HepG2 (cell line): ENCODE results near the gene CLCN1. TPM values are rescaled to one million over a fixed set of nuclear protein-coding genes. Genes with fewer than 3 reads are reported as not detected.
A peak's percentile ranks its signal among the peaks of the same experiment; 100 is the strongest.

Experiments
- AGO2 ChIP-seq: fragments of 200-400 bp; formaldehyde crosslinking; optimal IDR thresholded peaks from 2 replicates; pipeline ENCODE3; 2017; ENCODE audit warnings: mild to moderate bottlenecking, low read depth, low read length, moderate library complexity
- CHD2 ChIP-seq: IDR thresholded peaks from 2 replicates; pipeline ENCODE4 v1.6.1; 2011; ENCODE audit warnings: low read depth, low read length, improper control_type of control experiment
- HOXA3 ChIP-seq: sonication (generic); formaldehyde crosslinking; IDR thresholded peaks from 2 replicates; pipeline ENCODE4 v1.5.0; 2020; ENCODE audit warnings: missing genetic modification reagents
- KDM2A ChIP-seq: sonication (generic); formaldehyde crosslinking; IDR thresholded peaks from 2 replicates; pipeline ENCODE4 v1.4.0; 2020; ENCODE audit warnings: low read depth, missing genetic modification reagents, borderline replicate concordance
- KDM5A ChIP-seq: fragments of 200-600 bp; sonication (generic); IDR thresholded peaks from 2 replicates; pipeline ENCODE4 v1.7.0; 2018; ENCODE audit warnings: antibody characterized with exemption, mild to moderate bottlenecking, low read length, borderline replicate concordance
- MEF2D ChIP-seq: sonication (generic); formaldehyde crosslinking; IDR thresholded peaks from 2 replicates; pipeline ENCODE4 v1.5.1; 2020; ENCODE audit warnings: mild to moderate bottlenecking, missing genetic modification reagents
- NCOA1 ChIP-seq: sonication (generic); formaldehyde crosslinking; IDR thresholded peaks from 2 replicates; pipeline ENCODE4 v1.9.0; 2021; ENCODE audit warnings: missing genetic modification reagents
- NRL ChIP-seq: sonication (generic); formaldehyde crosslinking; IDR thresholded peaks from 2 replicates; pipeline ENCODE4 v1.5.0; 2020; ENCODE audit warnings: missing genetic modification reagents, mild to moderate bottlenecking, moderate library complexity, borderline replicate concordance
- PAXIP1 ChIP-seq: sonication (generic); formaldehyde crosslinking; conservative IDR thresholded peaks from 2 replicates; pipeline ENCODE4 v1.4.0; 2020; ENCODE audit warnings: mild to moderate bottlenecking, missing genetic modification reagents, moderate library complexity
- SMARCE1 ChIP-seq: fragments of 450-650 bp; IDR thresholded peaks from 2 replicates; pipeline ENCODE4 v1.6.1; 2017; ENCODE audit warnings: borderline replicate concordance
- STAG1 ChIP-seq: sonication (generic); formaldehyde crosslinking; IDR thresholded peaks from 2 replicates; pipeline ENCODE4 v1.4.0; 2020; ENCODE audit warnings: missing genetic modification reagents
- TFE3 ChIP-seq: IDR thresholded peaks from 2 replicates; pipeline ENCODE4 v1.6.1; 2016
- THYN1 ChIP-seq: sonication (generic); formaldehyde crosslinking; IDR thresholded peaks from 2 replicates; pipeline ENCODE4 v1.8.1; 2023; ENCODE audit warnings: low read depth, mild to moderate bottlenecking, moderate library complexity, missing genetic modification reagents, borderline replicate concordance
- ZBTB38 ChIP-seq: sonication (generic); formaldehyde crosslinking; IDR thresholded peaks from 2 replicates; pipeline ENCODE4 v1.5.1; 2020; ENCODE audit warnings: mild to moderate bottlenecking, missing genetic modification reagents
- ZNF225 ChIP-seq: sonication (generic); formaldehyde crosslinking; IDR thresholded peaks from 2 replicates; pipeline ENCODE4 v1.4.0; 2020; ENCODE audit warnings: mild to moderate bottlenecking, missing genetic modification reagents
- ZNF253 ChIP-seq: sonication (generic); formaldehyde crosslinking; IDR thresholded peaks from 2 replicates; pipeline ENCODE4 v1.8.0; 2022; ENCODE audit warnings: mild to moderate bottlenecking, missing genetic modification reagents, borderline replicate concordance
- ZNF367 ChIP-seq: sonication (generic); formaldehyde crosslinking; IDR thresholded peaks from 2 replicates; pipeline ENCODE4 v1.4.0; 2020; ENCODE audit warnings: missing genetic modification reagents, borderline replicate concordance
- polyA plus RNA-seq, 8 experiments: library from polyadenylated mRNA; depleted of rRNA in 3 of 8; stranded (reverse) in 7 of 8; unstranded in 1 of 8; fragments of >200 nt; fragmentation: Illumina TruSeq in 4 of 8; extraction: Trizol in 4 of 8; gene quantifications; 2 replicates each; pipeline versions ENCODE4 v1.2.1 to v1.2.3, GENCODE V29; 2011 to 2016; ENCODE audit warnings: low read depth in 4 of 8, missing spikeins in 1 of 8, mixed read lengths in 1 of 8; ENCODE audit not compliant: insufficient read depth in 1 of 8
- total RNA-seq, 5 experiments: library from RNA; depleted of rRNA; stranded (reverse); fragments of >200 nt; fragmentation: Illumina TruSeq; extraction: Trizol; gene quantifications; 2 replicates each; pipeline ENCODE4 v1.2.3, GENCODE V29; 2016; ENCODE audit warnings: low read depth in 1 of 5
- TF ChIP-seq, protein P1 (sequence below): sonication (generic); formaldehyde crosslinking; IDR thresholded peaks from 2 replicates; pipeline ENCODE4 v1.4.0; 2020; ENCODE audit warnings: missing genetic modification reagents
- TF ChIP-seq, protein P2 (sequence below): sonication (generic); formaldehyde crosslinking; IDR thresholded peaks from 2 replicates; pipeline ENCODE4 v1.4.0; 2020; ENCODE audit warnings: missing genetic modification reagents

CLCN1 gene
- total and polyA plus RNA-seq, 2 of the 13 experiments (the other 11 are each of a cell fraction or from before 2014, with no cell fraction given): 0.01 TPM; not detected in 1

- TF ChIP-seq NCOA1 (CRISPR knock-in tag) (no peak), ZNF367 (CRISPR knock-in tag) (no peak), SMARCE1 (no peak), HOXA3 (CRISPR knock-in tag) (peak; percentile 24; the same call in 1 of the 2 replicates), CHD2 (no peak), ZNF253 (no peak), KDM2A (CRISPR knock-in tag) (no peak), MEF2D (CRISPR knock-in tag) (no peak), AGO2 (peak; percentile 27), NRL (CRISPR knock-in tag) (no peak), PAXIP1 (CRISPR knock-in tag) (no peak; the same call in 1 of the 2 replicates), TFE3 (CRISPR knock-in tag) (no peak), STAG1 (peak; percentile 24; the same call in 1 of the 2 replicates), ZNF225 (CRISPR knock-in tag) (no peak), ZBTB38 (peak; percentile 53; the same call in 1 of the 2 replicates), KDM5A (no peak), THYN1 (no peak)
- TF ChIP-seq, protein P1, sequence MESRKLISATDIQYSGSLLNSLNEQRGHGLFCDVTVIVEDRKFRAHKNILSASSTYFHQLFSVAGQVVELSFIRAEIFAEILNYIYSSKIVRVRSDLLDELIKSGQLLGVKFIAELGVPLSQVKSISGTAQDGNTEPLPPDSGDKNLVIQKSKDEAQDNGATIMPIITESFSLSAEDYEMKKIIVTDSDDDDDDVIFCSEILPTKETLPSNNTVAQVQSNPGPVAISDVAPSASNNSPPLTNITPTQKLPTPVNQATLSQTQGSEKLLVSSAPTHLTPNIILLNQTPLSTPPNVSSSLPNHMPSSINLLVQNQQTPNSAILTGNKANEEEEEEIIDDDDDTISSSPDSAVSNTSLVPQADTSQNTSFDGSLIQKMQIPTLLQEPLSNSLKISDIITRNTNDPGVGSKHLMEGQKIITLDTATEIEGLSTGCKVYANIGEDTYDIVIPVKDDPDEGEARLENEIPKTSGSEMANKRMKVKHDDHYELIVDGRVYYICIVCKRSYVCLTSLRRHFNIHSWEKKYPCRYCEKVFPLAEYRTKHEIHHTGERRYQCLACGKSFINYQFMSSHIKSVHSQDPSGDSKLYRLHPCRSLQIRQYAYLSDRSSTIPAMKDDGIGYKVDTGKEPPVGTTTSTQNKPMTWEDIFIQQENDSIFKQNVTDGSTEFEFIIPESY (CRISPR knock-in tag): peak; percentile 62; the same call in 1 of the 2 replicates
- TF ChIP-seq, protein P2, sequence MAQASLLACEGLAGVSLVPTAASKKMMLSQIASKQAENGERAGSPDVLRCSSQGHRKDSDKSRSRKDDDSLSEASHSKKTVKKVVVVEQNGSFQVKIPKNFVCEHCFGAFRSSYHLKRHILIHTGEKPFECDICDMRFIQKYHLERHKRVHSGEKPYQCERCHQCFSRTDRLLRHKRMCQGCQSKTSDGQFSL: 0 out of 2 replicates have a peak, but pooled peaks have one; percentile 27
- TF ChIP-seq, all 625 proteins: peak for 12
Observed at GRCh38 chr7:143387156-143387975, 71.5 kb downstream of the CLCN1 start (continued).
